SK-N-DZ (cell line): ENCODE results near the gene FRAS1.

Experiments used
- DNase-seq: peaks from one replicate; pipeline ENCODE4 v3.0.0-alpha.2; 2015; ENCODE audit warnings: low spot score

Gene FRAS1

GRCh38 chr4:78509043-78509442 lies 451.9 kb downstream of the FRAS1 start:
- DNase-seq = no peak

- no peak for DNase-seq
These were observed 453.0 kb downstream of the FRAS1 start for GRCh38 chr4:78510108-78510507.

- DNase-seq = no peak
These were observed 453.6 kb downstream of the FRAS1 start for GRCh38 chr4:78510681-78511080.

GRCh38 chr4:78512357-78512920 lies 455.3 kb downstream of the FRAS1 start:
- DNase-seq = peak; percentile 40

- DNase-seq = peak; percentile 10
These were observed 456.4 kb downstream of the FRAS1 start for GRCh38 chr4:78513411-78513975.

GRCh38 chr4:78517050-78517652 lies 460.0 kb downstream of the FRAS1 start:
- DNase-seq = peak; percentile 25

GRCh38 chr4:78518561-78518960 lies 461.4 kb downstream of the FRAS1 start:
- DNase-seq = no peak

- no peak for DNase-seq
These were observed 462.8 kb downstream of the FRAS1 start for GRCh38 chr4:78519962-78520361.

GRCh38 chr4:78520808-78521226 lies 463.7 kb downstream of the FRAS1 start:
- no peak for DNase-seq

GRCh38 chr4:78524009-78524408 lies 466.9 kb downstream of the FRAS1 start:
- no peak for DNase-seq

GRCh38 chr4:78525559-78525958 lies 468.4 kb downstream of the FRAS1 start:
- DNase-seq = no peak

- DNase-seq = no peak
These were observed 470.0 kb downstream of the FRAS1 start for GRCh38 chr4:78527103-78527502.

GRCh38 chr4:78527555-78527954 lies 470.4 kb downstream of the FRAS1 start:
- DNase-seq = no peak

- no peak for DNase-seq
These were observed 471.2 kb downstream of the FRAS1 start for GRCh38 chr4:78528327-78528726.

GRCh38 chr4:78529569-78530209 lies 472.6 kb downstream of the FRAS1 start:
- DNase-seq = no peak

GRCh38 chr4:78532046-78532445 lies 474.9 kb downstream of the FRAS1 start:
- DNase-seq = no peak

GRCh38 chr4:78533854-78534253 lies 476.7 kb downstream of the FRAS1 start:
- DNase-seq = no peak

- DNase-seq = no peak
These were observed 477.3 kb downstream of the FRAS1 start for GRCh38 chr4:78534286-78534955.

GRCh38 chr4:78542373-78542772 lies 485.2 kb downstream of the FRAS1 start:
- no peak for DNase-seq

GRCh38 chr4:78543424-78544125 lies 486.5 kb downstream of the FRAS1 start:
- no peak for DNase-seq

- no peak for DNase-seq
These were observed 487.6 kb downstream of the FRAS1 start for GRCh38 chr4:78544678-78545077.
